H9 (cell line): Measurements from ENCODE around the gene AFF1. TPM values are rescaled to one million over a fixed set of nuclear protein-coding genes. Genes with fewer than 3 reads are reported as not detected.

Experiments used
- DNase-seq: peaks from one replicate; pipeline ENCODE4 v3.0.0-alpha.2; 2017
- H2AFZ ChIP-seq: one replicate; pipeline ENCODE4 v1.6.1; 2013; ENCODE audit warnings: mild to moderate bottlenecking, low read length, control low read depth, moderate library complexity
- H2AK5ac ChIP-seq: 2 replicates; pipeline ENCODE4 v1.6.1; 2013; ENCODE audit warnings: low read length, control low read depth, mixed read lengths; ENCODE audit not compliant: insufficient read length
- H2BK120ac ChIP-seq: one replicate; pipeline ENCODE4 v1.6.1; 2013; ENCODE audit warnings: low read depth, mild to moderate bottlenecking, low read length, control low read depth, inconsistent platforms; ENCODE audit not compliant: poor library complexity, severe bottlenecking
- H2BK12ac ChIP-seq: 2 replicates; pipeline ENCODE4 v1.6.1; 2013; ENCODE audit warnings: low read length, control low read depth, mixed read lengths, low read depth; ENCODE audit not compliant: insufficient read length
- H2BK15ac ChIP-seq: 2 replicates; pipeline ENCODE4 v1.6.1; 2013; ENCODE audit warnings: low read depth, low read length, control low read depth
- H2BK20ac ChIP-seq: one replicate; pipeline ENCODE4 v1.6.1; 2013; ENCODE audit warnings: low read depth, mild to moderate bottlenecking, low read length, control low read depth, inconsistent platforms; ENCODE audit not compliant: poor library complexity, severe bottlenecking
- H2BK5ac ChIP-seq: 2 replicates; pipeline ENCODE4 v1.6.1; 2013; ENCODE audit warnings: low read length, control low read depth, mixed read lengths; ENCODE audit not compliant: insufficient read length
- H3K14ac ChIP-seq: 2 replicates; pipeline ENCODE4 v1.6.1; 2013; ENCODE audit warnings: low read length, control low read depth; ENCODE audit not compliant: insufficient read depth
- H3K18ac ChIP-seq: 2 replicates; pipeline ENCODE4 v1.6.1; 2013; ENCODE audit warnings: low read depth, mild to moderate bottlenecking, mixed read lengths, low read length, control low read depth; ENCODE audit not compliant: insufficient read length
- H3K23ac ChIP-seq: 2 replicates; pipeline ENCODE4 v1.6.1; 2013; ENCODE audit warnings: low read length, control low read depth, mixed read lengths, low read depth; ENCODE audit not compliant: insufficient read length
- H3K23me2 ChIP-seq: 2 replicates; pipeline ENCODE4 v1.6.1; 2013; ENCODE audit warnings: low read depth, mild to moderate bottlenecking, mixed read lengths, low read length, control low read depth; ENCODE audit not compliant: insufficient read length, poor library complexity, severe bottlenecking
- H3K27ac ChIP-seq: 2 replicates; pipeline ENCODE4 v1.5.1; 2013; ENCODE audit warnings: low read length, control low read depth, mixed read lengths, low read depth; ENCODE audit not compliant: insufficient read length
- H3K27me3 ChIP-seq: 2 replicates; pipeline ENCODE4 v1.6.1; 2013; ENCODE audit warnings: low read length, control low read depth, inconsistent platforms; ENCODE audit not compliant: insufficient read depth
- H3K4ac ChIP-seq: 2 replicates; pipeline ENCODE4 v1.6.1; 2013; ENCODE audit warnings: low read depth, mild to moderate bottlenecking, control low read depth, inconsistent platforms, low read length, moderate library complexity
- H3K4me1 ChIP-seq: 2 replicates; pipeline ENCODE4 v1.6.1; 2013; ENCODE audit warnings: low read length, control low read depth, inconsistent platforms; ENCODE audit not compliant: insufficient read depth
- H3K4me2 ChIP-seq: 2 replicates; pipeline ENCODE4 v1.6.1; 2013; ENCODE audit warnings: low read length, control low read depth, mixed read lengths; ENCODE audit not compliant: insufficient read length, insufficient read depth
- H3K56ac ChIP-seq: 2 replicates; pipeline ENCODE4 v1.6.1; 2013; ENCODE audit warnings: low read depth, mild to moderate bottlenecking, mixed read lengths, low read length, control low read depth; ENCODE audit not compliant: insufficient read length
- H3K79me1 ChIP-seq: 2 replicates; pipeline ENCODE4 v1.6.1; 2013; ENCODE audit warnings: low read depth, mild to moderate bottlenecking, moderate library complexity, low read length, control low read depth, inconsistent platforms; ENCODE audit not compliant: insufficient read depth, poor library complexity, severe bottlenecking
- H3K79me2 ChIP-seq: 2 replicates; pipeline ENCODE4 v1.6.1; 2013; ENCODE audit warnings: low read length, control low read depth, inconsistent platforms; ENCODE audit not compliant: insufficient read depth
- H3K9ac ChIP-seq: 2 replicates; pipeline ENCODE4 v1.6.1; 2013; ENCODE audit warnings: low read length, control low read depth, mixed read lengths; ENCODE audit not compliant: insufficient read length; ENCODE audit errors: extremely low read depth
- H3K9me3 ChIP-seq: one replicate; pipeline ENCODE4 v1.6.1; 2013; ENCODE audit warnings: low read depth, low read length, inconsistent platforms; ENCODE audit not compliant: control insufficient read depth
- H3T11ph ChIP-seq: one replicate; pipeline ENCODE4 v1.6.1; 2013; ENCODE audit warnings: mild to moderate bottlenecking, low read length, control low read depth, inconsistent platforms
- H4K20me1 ChIP-seq: one replicate; pipeline ENCODE4 v1.6.1; 2013; ENCODE audit not compliant: control insufficient read depth, insufficient read length, insufficient read depth
- H4K5ac ChIP-seq: 2 replicates; pipeline ENCODE4 v1.6.1; 2013; ENCODE audit warnings: low read depth, mild to moderate bottlenecking, mixed read lengths, low read length, control low read depth; ENCODE audit not compliant: insufficient read length
- H4K8ac ChIP-seq: replicated peaks from 2 replicates; pipeline ENCODE4 v1.6.1; 2013; ENCODE audit warnings: low read length, control low read depth, mixed read lengths, low read depth; ENCODE audit not compliant: insufficient read length
- H4K91ac ChIP-seq: 2 replicates; pipeline ENCODE4 v1.6.1; 2013; ENCODE audit warnings: low read depth, mild to moderate bottlenecking, moderate library complexity, mixed read lengths, low read length, control low read depth; ENCODE audit not compliant: insufficient read length
- H3K27ac Mint-ChIP-seq, 3 experiments: 2 replicates in 2 of 3; 3 replicates in 1 of 3; pipeline ENCODE4 v1.8.0; 2020 to 2021; ENCODE audit warnings: mixed read lengths in 3 of 3, mild to moderate bottlenecking in 1 of 3, moderate library complexity in 1 of 3
- H3K27me3 Mint-ChIP-seq: 2 replicates; pipeline ENCODE4 v1.8.0; 2021; ENCODE audit warnings: low read depth, mild to moderate bottlenecking, moderate library complexity, mixed read lengths
- H3K36me3 Mint-ChIP-seq, 3 experiments: 2 replicates in 2 of 3; 3 replicates in 1 of 3; pipeline ENCODE4 v1.8.0; 2020 to 2021; ENCODE audit warnings: low read depth in 3 of 3, mixed read lengths in 3 of 3; ENCODE audit not compliant: insufficient read depth in 1 of 3
- H3K4me1 Mint-ChIP-seq, 2 experiments: 2 replicates each; pipeline ENCODE4 v1.8.0; 2020; ENCODE audit warnings: mixed read lengths in 2 of 2
- H3K4me3 Mint-ChIP-seq, 2 experiments: 2 replicates in 1 of 2; 3 replicates in 1 of 2; pipeline ENCODE4 v1.8.0; 2020 to 2021; ENCODE audit warnings: mild to moderate bottlenecking in 2 of 2, mixed read lengths in 2 of 2, moderate library complexity in 1 of 2
- H3K9me3 Mint-ChIP-seq, 2 experiments: 2 replicates in 1 of 2; 3 replicates in 1 of 2; pipeline ENCODE4 v1.8.0; 2020; ENCODE audit warnings: mild to moderate bottlenecking in 2 of 2, mixed read lengths in 2 of 2, moderate library complexity in 1 of 2
- WGBS: extraction: QIAGEN DNeasy Blood & Tissue Kit; methylation state at CpG from one replicate; pipeline ENCODE4 v1.1.7; 2013; ENCODE audit warnings: missing lambda C conversion rate, low lambda C conversion rate, mixed read lengths; ENCODE audit not compliant: insufficient read length; ENCODE audit errors: extremely low coverage; 5-methylcytosine and 5-hydroxymethylcytosine counted together
- total RNA-seq: library from RNA; stranded (reverse); gene quantifications from 2 replicates; pipeline ENCODE4 v1.2.1, GENCODE V29; 2021
- TF ChIP-seq, protein P1 (sequence below): fragments of 200-600 bp; sonication (generic); conservative IDR thresholded peaks from 3 replicates; pipeline ENCODE4 v1.8.0; 2021; ENCODE audit warnings: antibody characterized with exemption, mild to moderate bottlenecking

AFF1 gene
- total RNA-seq, 1 experiment from 2014 or later = 74.5 TPM

DNA sequence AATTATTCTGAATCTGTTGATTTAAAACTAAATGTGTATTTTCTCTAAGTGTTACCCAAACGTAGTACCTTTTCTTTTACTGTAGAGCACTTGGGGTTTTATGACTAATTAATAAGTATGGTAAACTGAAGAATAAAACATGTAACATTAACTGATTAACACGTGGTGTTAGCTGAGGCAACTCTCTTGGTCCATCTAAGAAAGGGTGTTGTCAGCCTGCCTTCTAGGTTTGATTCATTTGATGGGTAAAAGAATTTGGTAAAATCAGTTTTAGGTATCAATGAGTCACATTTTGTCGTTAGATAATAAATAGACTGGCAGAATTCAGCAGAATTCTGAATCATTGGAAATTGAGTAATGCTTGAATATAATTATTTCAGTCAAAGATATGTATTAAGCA is 99.7 kb downstream of the AFF1 start:
- H3K4me1 ChIP-seq = peaks cover 12% of the 10 kb centered on the region; the same call in 1 of the 2 replicates
- H2BK12ac ChIP-seq = no peak overlapping the region
- no peak overlapping the region for H4K91ac ChIP-seq
- no CpG with 5 or more reads among the region's 3 CpGs for WGBS
- Mint-ChIP-seq H3K27me3 (no peaks in the 10 kb centered on the region), H3K9me3 (no peaks in the 10 kb centered on the region), H3K4me3 (no peak overlapping the region), H3K36me3 (no peaks in the 10 kb centered on the region), H3K27ac (no peak overlapping the region), H3K4me1 (peaks cover 48% of the 10 kb centered on the region in 2 experiments; a peak in 3 of 4 replicates)
- no peak overlapping the region for H2BK120ac ChIP-seq
- peaks cover 14% of the 10 kb centered on the region for H3K79me2 ChIP-seq
- H3K9me3 ChIP-seq = no peaks in the 10 kb centered on the region
- no peak overlapping the region for H3K23ac ChIP-seq
- no peak overlapping the region for H4K5ac ChIP-seq
- no peak overlapping the region for H2AFZ ChIP-seq
- peaks cover 4% of the 10 kb centered on the region for H4K20me1 ChIP-seq
- H2AK5ac ChIP-seq = no peak overlapping the region
- no peak overlapping the region for H3K4ac ChIP-seq
- H3T11ph ChIP-seq = no peak overlapping the region
- H3K23me2 ChIP-seq = no peaks in the 10 kb centered on the region
- no peak for DNase-seq
- H2BK5ac ChIP-seq = no peak overlapping the region
- no peak overlapping the region for H3K27ac ChIP-seq
- no peak overlapping the region for H2BK20ac ChIP-seq
- no peak overlapping the region for H3K14ac ChIP-seq
- H3K79me1 ChIP-seq = peaks cover 6% of the 10 kb centered on the region
- no peak overlapping the region for H3K9ac ChIP-seq
- no peak overlapping the region for H3K56ac ChIP-seq
- H4K8ac ChIP-seq = no peak overlapping the region
- no peaks in the 10 kb centered on the region for H3K27me3 ChIP-seq
- TF ChIP-seq, protein P1, sequence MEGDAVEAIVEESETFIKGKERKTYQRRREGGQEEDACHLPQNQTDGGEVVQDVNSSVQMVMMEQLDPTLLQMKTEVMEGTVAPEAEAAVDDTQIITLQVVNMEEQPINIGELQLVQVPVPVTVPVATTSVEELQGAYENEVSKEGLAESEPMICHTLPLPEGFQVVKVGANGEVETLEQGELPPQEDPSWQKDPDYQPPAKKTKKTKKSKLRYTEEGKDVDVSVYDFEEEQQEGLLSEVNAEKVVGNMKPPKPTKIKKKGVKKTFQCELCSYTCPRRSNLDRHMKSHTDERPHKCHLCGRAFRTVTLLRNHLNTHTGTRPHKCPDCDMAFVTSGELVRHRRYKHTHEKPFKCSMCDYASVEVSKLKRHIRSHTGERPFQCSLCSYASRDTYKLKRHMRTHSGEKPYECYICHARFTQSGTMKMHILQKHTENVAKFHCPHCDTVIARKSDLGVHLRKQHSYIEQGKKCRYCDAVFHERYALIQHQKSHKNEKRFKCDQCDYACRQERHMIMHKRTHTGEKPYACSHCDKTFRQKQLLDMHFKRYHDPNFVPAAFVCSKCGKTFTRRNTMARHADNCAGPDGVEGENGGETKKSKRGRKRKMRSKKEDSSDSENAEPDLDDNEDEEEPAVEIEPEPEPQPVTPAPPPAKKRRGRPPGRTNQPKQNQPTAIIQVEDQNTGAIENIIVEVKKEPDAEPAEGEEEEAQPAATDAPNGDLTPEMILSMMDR = no peak
- H3K18ac ChIP-seq = no peak overlapping the region
- H2BK15ac ChIP-seq = no peak overlapping the region
- no peak overlapping the region for H3K4me2 ChIP-seq
